Measurements from ENCODE around the gene THSD7B.
"Not testable (repeated sequence)": the region's sequence is repeated elsewhere in the genome, so short reads cannot be mapped to it uniquely, and the experiment has no call there.

THSD7B gene

GRCh38 chr2:137587834-137588233 is 822.5 kb downstream of the THSD7B start:
- DNase-seq: not testable (repeated sequence)

GRCh38 chr2:137588578-137588977 is 823.2 kb downstream of the THSD7B start:
- DNase-seq: not testable (repeated sequence)

GRCh38 chr2:137590102-137590501 is 824.8 kb downstream of the THSD7B start:
- DNase-seq: no peak

GRCh38 chr2:137607722-137608318 is 842.5 kb downstream of the THSD7B start:
- no peak for DNase-seq

- no peak for DNase-seq
Observed at GRCh38 chr2:137638932-137639331, 873.6 kb downstream of the THSD7B start.

- no peak for DNase-seq
Observed at GRCh38 chr2:137644731-137645130, 879.4 kb downstream of the THSD7B start.

GRCh38 chr2:137654046-137654445 is 888.7 kb downstream of the THSD7B start:
- no peak for DNase-seq

- DNase-seq: no peak
Observed at GRCh38 chr2:137655814-137656213, 890.5 kb downstream of the THSD7B start.

- no peak for DNase-seq
Observed at GRCh38 chr2:137658433-137658832, 893.1 kb downstream of the THSD7B start.

- DNase-seq: peak; percentile 38
Observed at GRCh38 chr2:137659616-137660015, 894.3 kb downstream of the THSD7B start.

- no peak for DNase-seq
Observed at GRCh38 chr2:137670111-137670510, 904.8 kb downstream of the THSD7B start.

- DNase-seq: no peak
Observed at GRCh38 chr2:137672989-137673552, 907.7 kb downstream of the THSD7B start.

GRCh38 chr2:137674991-137675390 is 909.6 kb downstream of the THSD7B start:
- no peak for DNase-seq

GRCh38 chr2:137675584-137676327 is 910.4 kb downstream of the THSD7B start:
- no peak for DNase-seq

- DNase-seq: no peak
Observed at GRCh38 chr2:137676346-137676745, 911.0 kb downstream of the THSD7B start.

GRCh38 chr2:137677466-137677865 is 912.1 kb downstream of the THSD7B start:
- peak; percentile 2 for DNase-seq

GRCh38 chr2:137689549-137689948 is 924.2 kb downstream of the THSD7B start:
- DNase-seq: no peak

- no peak for DNase-seq
Observed at GRCh38 chr2:137693534-137693933, 928.2 kb downstream of the THSD7B start.

- DNase-seq: no peak
Observed at GRCh38 chr2:137696916-137697315, 931.6 kb downstream of the THSD7B start.

GRCh38 chr2:137700250-137700649 is 934.9 kb downstream of the THSD7B start:
- not testable (repeated sequence) for DNase-seq

GRCh38 chr2:137700681-137701080 is 935.3 kb downstream of the THSD7B start:
- no peak for DNase-seq

- no peak for DNase-seq
Observed at GRCh38 chr2:137705296-137705695, 940.0 kb downstream of the THSD7B start.

- peak; percentile 20 for DNase-seq
Observed at GRCh38 chr2:137706786-137707613, 941.7 kb downstream of the THSD7B start.
